Cardiac muscle cell (in vitro differentiated cells and primary cell): Measurements from ENCODE around the gene KY. TPM values are rescaled to one million over a fixed set of nuclear protein-coding genes. Genes with fewer than 3 reads are reported as not detected.

Experiments used
- DNase-seq, 2 donors: peaks; one replicate each; pipeline versions ENCODE4 v3.0.0 to v3.0.0-alpha.2; 2010 to 2017; ENCODE audit warnings: low read depth in 1 of 2, low spot score in 1 of 2
- H3K27ac ChIP-seq: fragments of 200-600 bp; sonication (generic); 2 replicates; pipeline ENCODE4 v1.5.1; 2016
- H3K27me3 ChIP-seq: fragments of 200-600 bp; sonication (generic); 2 replicates; pipeline ENCODE4 v1.6.0; 2016; ENCODE audit warnings: control low read depth
- H3K36me3 ChIP-seq: fragments of 200-600 bp; sonication (generic); 2 replicates; pipeline ENCODE4 v1.5.1; 2016; ENCODE audit warnings: control low read depth
- H3K4me1 ChIP-seq: fragments of 200-600 bp; sonication (generic); 2 replicates; pipeline ENCODE4 v1.8.1; 2017; ENCODE audit warnings: low read depth, mild to moderate bottlenecking, mixed run types
- H3K4me3 ChIP-seq: fragments of 200-600 bp; sonication (generic); 2 replicates; pipeline ENCODE4 v1.5.1; 2016; ENCODE audit warnings: mild to moderate bottlenecking
- H3K9me3 ChIP-seq: fragments of 200-600 bp; sonication (generic); 2 replicates; pipeline ENCODE4 v1.5.1; 2017; ENCODE audit warnings: low read depth, mild to moderate bottlenecking, control low read depth
- CTCF ChIP-seq: IDR thresholded peaks from 2 replicates; pipeline ENCODE4 v1.5.1; 2012; ENCODE audit warnings: low read depth, mild to moderate bottlenecking, low read length
- polyA plus RNA-seq: library from polyadenylated mRNA; unstranded; fragments of >200 nt; fragmentation: Nextera tagmentation; extraction: Ambion mirVana; gene quantifications from 2 replicates; pipeline ENCODE4 v1.2.1, GENCODE V29; 2016
- total RNA-seq: library from RNA; depleted of rRNA; stranded (reverse); fragments of >200 nt; gene quantifications from 2 replicates; pipeline ENCODE4 v1.2.3, GENCODE V29; 2016

Gene KY
- total and polyA plus RNA-seq, 2 experiments from 2014 or later: 0.35 to 1.2 TPM

- TF ChIP-seq CTCF: no peak
- Histone ChIP-seq H3K27ac (no peak overlapping the region), H3K4me3 (no peak overlapping the region), H3K27me3 (peaks cover 19% of the 10 kb centered on the region), H3K36me3 (no peaks in the 10 kb centered on the region), H3K9me3 (no peaks in the 10 kb centered on the region), H3K4me1 (no peaks in the 10 kb centered on the region)
- DNase-seq: no peak
Measured at GRCh38 chr3:134610432-134611385, 40.1 kb downstream of the KY start.

- H3K27me3 ChIP-seq: peaks cover 24% of the 10 kb centered on the region
- no peak overlapping the region for H3K27ac ChIP-seq
- no peaks in the 10 kb centered on the region for H3K4me1 ChIP-seq
- H3K9me3 ChIP-seq: no peaks in the 10 kb centered on the region
- DNase-seq: no peak
- no peaks in the 10 kb centered on the region for H3K36me3 ChIP-seq
- TF ChIP-seq CTCF: no peak
- no peak overlapping the region for H3K4me3 ChIP-seq
Measured at GRCh38 chr3:134609821-134610431, 40.9 kb downstream of the KY start.

DNA sequence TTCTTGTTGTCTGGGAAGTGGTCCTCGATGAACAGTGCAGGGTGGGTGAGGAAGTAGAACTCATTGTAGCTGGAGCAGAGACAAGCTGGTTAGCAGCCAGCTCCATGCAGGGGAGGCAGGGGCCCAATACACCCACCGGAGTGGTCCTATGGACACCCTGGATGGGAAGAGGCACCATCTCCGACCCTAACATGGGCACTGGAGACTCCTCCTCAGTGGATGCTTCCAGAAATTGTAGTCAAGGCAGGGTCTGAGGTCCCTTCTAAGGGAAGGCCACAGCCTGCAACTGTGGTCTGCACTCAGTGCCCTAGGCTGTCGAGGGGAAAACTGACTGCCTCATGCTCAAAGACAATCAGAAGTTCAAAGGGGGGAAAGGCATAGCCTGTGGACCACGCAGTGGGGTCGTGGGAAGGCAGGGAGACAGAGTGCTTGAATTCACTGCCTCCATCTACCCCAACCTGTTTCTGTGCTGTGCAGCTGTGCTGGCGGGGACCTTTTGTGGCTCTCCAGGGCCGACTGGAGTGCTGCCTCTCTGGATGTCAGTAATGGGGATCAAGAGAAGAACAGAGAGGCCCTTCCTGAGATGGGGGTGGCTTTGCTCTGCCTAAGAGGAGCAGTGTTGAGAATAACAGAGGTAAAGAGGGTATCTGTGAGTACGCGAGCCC, 41.9 kb downstream of the KY start:
- no peaks in the 10 kb centered on the region for H3K36me3 ChIP-seq
- no peaks in the 10 kb centered on the region for H3K9me3 ChIP-seq
- no peak overlapping the region for H3K27ac ChIP-seq
- no peak for DNase-seq
- TF ChIP-seq CTCF: no peak
- no peaks in the 10 kb centered on the region for H3K4me1 ChIP-seq
- peaks cover 24% of the 10 kb centered on the region for H3K27me3 ChIP-seq
- no peak overlapping the region for H3K4me3 ChIP-seq

DNA sequence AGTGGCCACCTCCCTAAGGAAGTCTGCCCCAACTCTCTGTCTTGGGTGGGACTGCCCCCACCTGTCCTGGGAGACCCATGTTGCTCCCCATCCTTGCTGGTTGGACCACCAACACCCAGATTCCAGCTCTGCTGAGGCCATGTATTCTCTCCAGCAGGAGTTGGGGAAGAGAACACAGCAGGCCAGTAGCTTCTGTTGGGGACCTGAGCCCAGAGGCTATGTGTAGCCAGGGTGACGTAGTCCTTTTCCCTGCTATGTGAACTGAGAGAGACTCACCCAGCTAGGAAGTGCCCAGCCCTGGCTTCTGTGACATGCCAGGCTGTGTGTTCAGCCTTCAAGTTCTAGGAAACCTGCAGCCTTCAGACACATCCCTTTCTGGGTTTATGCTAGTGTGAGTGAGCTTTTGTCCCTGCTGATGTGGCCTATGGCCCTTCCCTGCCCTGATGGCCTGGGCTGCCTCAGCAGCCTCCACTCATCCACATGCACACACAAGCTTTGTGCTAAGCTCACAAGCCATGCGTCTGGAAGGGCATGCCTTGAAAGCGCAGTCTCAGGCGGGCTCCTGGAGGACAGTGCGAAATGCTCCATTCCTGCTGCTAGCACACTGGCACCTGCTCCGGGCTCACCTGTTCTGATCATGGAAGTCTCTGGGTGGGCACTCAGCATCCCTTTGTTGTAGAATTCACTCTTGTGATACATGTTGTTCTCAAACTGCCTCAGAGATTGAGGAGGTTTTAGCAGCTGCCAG, 42.6 kb downstream of the KY start:
- peaks cover 26% of the 10 kb centered on the region for H3K27me3 ChIP-seq
- no peak for DNase-seq
- no peak overlapping the region for H3K4me3 ChIP-seq
- H3K9me3 ChIP-seq: no peaks in the 10 kb centered on the region
- H3K4me1 ChIP-seq: no peaks in the 10 kb centered on the region
- H3K27ac ChIP-seq: no peak overlapping the region
- no peak for TF ChIP-seq CTCF
- H3K36me3 ChIP-seq: no peaks in the 10 kb centered on the region
